Effector CD8-positive, alpha-beta T cell (primary cell): Measurements from ENCODE around the gene PRC1.
"Not testable (repeated sequence)": the region's sequence is repeated elsewhere in the genome, so short reads cannot be mapped to it uniquely, and the experiment has no call there.

Experiments
- DNase-seq: peaks from one replicate; lab custom pipeline; 2025; lab: John Stamatoyannopoulos, UW

The PRC1 gene

GRCh38 chr15:90934256-90934948 is 59.9 kb downstream of the PRC1 start:
- peak; percentile 70 for DNase-seq

GRCh38 chr15:90933301-90933700 is 61.0 kb downstream of the PRC1 start:
- no peak for DNase-seq

GRCh38 chr15:90932660-90932991 is 61.7 kb downstream of the PRC1 start:
- no peak for DNase-seq

- DNase-seq, result peak; percentile 74
These were observed 62.3 kb downstream of the PRC1 start, which contains the start of gene HDDC3 for GRCh38 chr15:90931828-90932659. TSS of gene HDDC3 (minus strand) at chr15:90932549. CDS start at chr15:90932540, 9 bp downstream.

GRCh38 chr15:90931575-90931827 is 62.8 kb downstream of the PRC1 start:
- DNase-seq, result no peak

GRCh38 chr15:90930861-90931574 is 63.3 kb downstream of the PRC1 start:
- no peak for DNase-seq

- DNase-seq, result no peak
These were observed 64.9 kb downstream of the PRC1 start for GRCh38 chr15:90929246-90930019.

GRCh38 chr15:90928106-90928505 is 66.2 kb downstream of the PRC1 start:
- not testable (repeated sequence) for DNase-seq

- not testable (repeated sequence) for DNase-seq
These were observed 67.6 kb downstream of the PRC1 start for GRCh38 chr15:90926766-90927165.

- DNase-seq, result no peak
These were observed 70.0 kb downstream of the PRC1 start for GRCh38 chr15:90924375-90924774.

- not testable (repeated sequence) for DNase-seq
These were observed 71.5 kb downstream of the PRC1 start for GRCh38 chr15:90922712-90923322.

GRCh38 chr15:90921887-90922286 is 72.4 kb downstream of the PRC1 start:
- no peak for DNase-seq

- DNase-seq, result no peak
These were observed 75.5 kb downstream of the PRC1 start for GRCh38 chr15:90918835-90919234.

GRCh38 chr15:90918034-90918788 is 76.1 kb downstream of the PRC1 start:
- DNase-seq, result no peak

GRCh38 chr15:90917569-90917968 is 76.8 kb downstream of the PRC1 start:
- DNase-seq, result no peak

GRCh38 chr15:90916461-90916860 is 77.9 kb downstream of the PRC1 start:
- DNase-seq, result no peak
